MM.1S (cell line): ENCODE data around the gene GNG3.
A peak's percentile ranks its signal among the peaks of the same experiment; 100 is the strongest.

Source experiments
- DNase-seq: peaks from one replicate; pipeline ENCODE4 v3.0.0-alpha.2; 2015
- H2AFZ ChIP-seq: fragments of 300-600 bp; sonication (generic); 2 replicates; pipeline ENCODE4 v1.6.0; 2016; ENCODE audit warnings: antibody characterized with exemption, low read length
- H3F3A ChIP-seq: fragments of 300-600 bp; sonication (generic); 2 replicates; pipeline ENCODE4 v1.6.1; 2016; ENCODE audit warnings: mild to moderate bottlenecking, antibody characterized with exemption, low read length, moderate library complexity, mixed read lengths; ENCODE audit not compliant: insufficient read depth
- H3K27ac ChIP-seq: fragments of 300-600 bp; sonication (generic); 2 replicates; pipeline ENCODE4 v1.5.1; 2016; ENCODE audit warnings: mild to moderate bottlenecking, low read length
- H3K27me3 ChIP-seq: fragments of 300-600 bp; sonication (generic); replicated peaks from 2 replicates; pipeline ENCODE4 v1.6.0; 2016; ENCODE audit warnings: low read length; ENCODE audit not compliant: insufficient read depth
- H3K36me3 ChIP-seq: fragments of 300-600 bp; sonication (generic); replicated peaks from 2 replicates; pipeline ENCODE4 v1.6.1; 2016; ENCODE audit warnings: mild to moderate bottlenecking, low read length, mixed read lengths; ENCODE audit not compliant: insufficient read depth
- H3K4me1 ChIP-seq: fragments of 300-600 bp; sonication (generic); 2 replicates; pipeline ENCODE4 v1.6.1; 2016; ENCODE audit warnings: low read length, mixed read lengths
- H3K4me2 ChIP-seq: fragments of 300-600 bp; sonication (generic); 2 replicates; pipeline ENCODE4 v1.6.0; 2016; ENCODE audit warnings: low read depth, low read length
- H3K4me3 ChIP-seq: fragments of 300-600 bp; sonication (generic); 2 replicates; pipeline ENCODE4 v1.5.1; 2016; ENCODE audit warnings: low read length, mixed read lengths
- H3K79me2 ChIP-seq: fragments of 300-600 bp; sonication (generic); 2 replicates; pipeline ENCODE4 v1.6.1; 2016; ENCODE audit warnings: mixed run types, low read length, mixed read lengths
- H3K9ac ChIP-seq: fragments of 300-600 bp; sonication (generic); 2 replicates; pipeline ENCODE4 v1.6.1; 2016; ENCODE audit warnings: low read length, mixed read lengths
- H3K9me2 ChIP-seq: fragments of 300-600 bp; sonication (generic); replicated peaks from 2 replicates; pipeline ENCODE4 v1.6.1; 2016; ENCODE audit warnings: mild to moderate bottlenecking, low read length, mixed read lengths; ENCODE audit not compliant: insufficient read depth
- H3K9me3 ChIP-seq: fragments of 300-600 bp; sonication (generic); replicated peaks from 2 replicates; pipeline ENCODE4 v1.6.1; 2016; ENCODE audit warnings: mild to moderate bottlenecking, low read length, mixed read lengths; ENCODE audit not compliant: insufficient read depth
- H4K20me1 ChIP-seq: fragments of 300-600 bp; sonication (generic); 2 replicates; pipeline ENCODE4 v1.6.1; 2016; ENCODE audit warnings: mild to moderate bottlenecking, low read length, moderate library complexity, mixed read lengths; ENCODE audit not compliant: insufficient read depth
- CTCF ChIP-seq: fragments of 300-600 bp; sonication (generic); IDR thresholded peaks from 2 replicates; pipeline ENCODE4 v1.5.1; 2016; ENCODE audit warnings: antibody characterized with exemption, low read length, mixed read lengths
- EZH2 ChIP-seq: fragments of 300-600 bp; sonication (generic); optimal IDR thresholded peaks from 2 replicates; pipeline ENCODE3; 2017; ENCODE audit warnings: low read depth, mild to moderate bottlenecking, antibody characterized with exemption, low read length, mixed read lengths
- EZH2phosphoT487 ChIP-seq: fragments of 300-600 bp; sonication (generic); IDR thresholded peaks from 2 replicates; pipeline ENCODE4 v1.6.1; 2018; ENCODE audit warnings: antibody characterized with exemption, low read length

Gene GNG3

GRCh38 chr11:62665599-62666258, 41.7 kb upstream of the GNG3 start:
- peaks cover 36% of the 10 kb centered on the region for H3K79me2 ChIP-seq
- H3K36me3 ChIP-seq = no peaks in the 10 kb centered on the region; the same call in 1 of the 2 replicates
- H4K20me1 ChIP-seq = no peaks in the 10 kb centered on the region
- H3K27me3 ChIP-seq = no peaks in the 10 kb centered on the region
- TF ChIP-seq EZH2phosphoT487 (no peak), EZH2 (no peak), CTCF (no peak)
- H2AFZ ChIP-seq = 0 out of 2 replicates have a peak overlapping the region, but pooled peaks have one; percentile 16
- no peaks in the 10 kb centered on the region for H3K9me3 ChIP-seq
- H3K27ac ChIP-seq = no peak overlapping the region
- H3K9me2 ChIP-seq = no peaks in the 10 kb centered on the region
- DNase-seq = peak; percentile 32
- peak overlapping the region; percentile 70 for H3K4me2 ChIP-seq
- H3F3A ChIP-seq = peaks cover 46% of the 10 kb centered on the region
- peak overlapping the region; percentile 97 for H3K4me3 ChIP-seq
- H3K4me1 ChIP-seq = peaks cover 5% of the 10 kb centered on the region; the same call in 1 of the 2 replicates
- H3K9ac ChIP-seq = peak overlapping the region; percentile 83

DNA sequence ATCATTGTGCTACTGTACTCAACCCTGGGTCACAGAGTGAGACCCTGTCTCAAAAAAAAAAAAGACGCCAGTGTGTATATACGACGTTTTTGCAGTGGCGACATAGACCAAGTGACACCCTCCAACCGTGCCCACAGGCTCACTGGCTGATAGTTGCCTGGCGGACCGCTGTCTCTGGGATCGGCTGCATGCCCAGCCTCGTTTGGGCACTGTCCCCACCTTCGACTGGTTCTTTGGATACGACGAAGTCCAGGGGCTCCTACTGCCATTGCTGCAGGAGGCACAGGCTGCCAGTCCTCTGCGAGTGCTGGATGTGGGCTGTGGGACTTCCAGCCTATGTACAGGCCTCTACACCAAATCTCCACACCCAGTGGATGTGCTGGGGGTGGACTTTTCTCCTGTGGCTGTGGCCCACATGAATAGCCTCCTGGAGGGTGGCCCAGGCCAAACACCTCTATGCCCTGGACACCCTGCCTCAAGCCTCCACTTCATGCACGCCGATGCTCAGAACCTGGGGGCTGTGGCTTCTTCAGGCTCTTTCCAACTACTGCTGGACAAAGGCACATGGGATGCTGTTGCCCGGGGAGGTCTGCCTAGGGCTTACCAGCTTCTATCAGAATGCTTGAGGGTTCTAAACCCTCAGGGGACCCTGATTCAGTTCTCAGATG, 41.1 kb upstream of the GNG3 start:
- DNase-seq = no peak
- Histone ChIP-seq H3K9me3 (no peaks in the 10 kb centered on the region), H3K79me2 (peaks cover 43% of the 10 kb centered on the region), H3K4me3 (peak overlapping the region; percentile 97; the same call in 1 of the 2 replicates), H3K9me2 (no peaks in the 10 kb centered on the region), H2AFZ (no peak overlapping the region), H3K27ac (no peak overlapping the region), H3K4me2 (peak overlapping the region; percentile 70; the same call in 1 of the 2 replicates), H3K4me1 (peaks cover 5% of the 10 kb centered on the region; the same call in 1 of the 2 replicates), H3K36me3 (no peaks in the 10 kb centered on the region; the same call in 1 of the 2 replicates), H3K9ac (no peak overlapping the region; the same call in 1 of the 2 replicates), H4K20me1 (no peaks in the 10 kb centered on the region), H3F3A (peaks cover 46% of the 10 kb centered on the region), H3K27me3 (no peaks in the 10 kb centered on the region)
- TF ChIP-seq EZH2 (no peak), CTCF (no peak)

- TF ChIP-seq CTCF = no peak
- TF ChIP-seq EZH2phosphoT487 = no peak
- TF ChIP-seq EZH2 = no peak
- Histone ChIP-seq H3K36me3 (no peaks in the 10 kb centered on the region; the same call in 1 of the 2 replicates), H3K4me1 (peaks cover 5% of the 10 kb centered on the region; the same call in 1 of the 2 replicates), H3K9ac (no peak overlapping the region), H3K79me2 (peaks cover 53% of the 10 kb centered on the region), H2AFZ (no peak overlapping the region), H3K9me2 (no peaks in the 10 kb centered on the region), H4K20me1 (no peaks in the 10 kb centered on the region), H3K27me3 (no peaks in the 10 kb centered on the region), H3K9me3 (no peaks in the 10 kb centered on the region), H3F3A (peaks cover 53% of the 10 kb centered on the region), H3K4me2 (no peak overlapping the region), H3K27ac (no peak overlapping the region), H3K4me3 (no peak overlapping the region)
- DNase-seq = no peak
Measured at GRCh38 chr11:62667460-62667859, 40.0 kb upstream of the GNG3 start.
